Prostate gland (tissue), 2 donors: ENCODE data around the gene ZBTB8B. TPM values are rescaled to one million over a fixed set of nuclear protein-coding genes. Genes with fewer than 3 reads are reported as not detected.

Experiments used
- DNase-seq: peaks from one replicate; pipeline ENCODE4 v3.0.0-alpha.2; 2019; ENCODE audit warnings: low spot score
- H3K27ac ChIP-seq, 2 donors: fragments of 200-600 bp; sonication (generic); 2 replicates each; pipeline ENCODE4 v1.5.1; 2017 to 2019
- H3K27me3 ChIP-seq: fragments of 200-600 bp; sonication (generic); replicated peaks from 2 replicates; pipeline ENCODE4 v1.5.1; 2019; ENCODE audit not compliant: insufficient read depth
- H3K36me3 ChIP-seq, 2 donors: fragments of 200-600 bp; sonication (generic); 1 replicate in 1 of 2; 2 replicates in 1 of 2; pipeline versions ENCODE4 v1.5.1 to v1.8.1; 2017 to 2019
- H3K4me1 ChIP-seq: fragments of 200-600 bp; sonication (generic); replicated peaks from 2 replicates; pipeline ENCODE4 v1.5.1; 2019
- H3K4me3 ChIP-seq, 2 donors: fragments of 200-600 bp; sonication (generic); 2 replicates each; pipeline ENCODE4 v1.5.1; 2017 to 2019
- H3K9me3 ChIP-seq: fragments of 200-600 bp; sonication (generic); 2 replicates; pipeline ENCODE4 v1.5.1; 2017
- CTCF ChIP-seq, 4 experiments: fragments of 200-600 bp in 2 of 4; fragments of 450-650 bp in 2 of 4; sonication (generic) in 2 of 4; IDR thresholded peaks; 1 replicate in 3 of 4; 2 replicates in 1 of 4; pipeline ENCODE4 v1.5.1; 2016 to 2019; ENCODE audit warnings: antibody characterized with exemption in 4 of 4, mild to moderate bottlenecking in 2 of 4, moderate library complexity in 2 of 4
- POLR2A ChIP-seq: fragments of 450-650 bp; IDR thresholded peaks from one replicate; pipeline ENCODE4 v1.6.1; 2016; ENCODE audit warnings: antibody characterized with exemption, mild to moderate bottlenecking
- POLR2AphosphoS5 ChIP-seq: sonication (generic); formaldehyde crosslinking; IDR thresholded peaks from one replicate; pipeline ENCODE4 v1.6.1; 2017; ENCODE audit warnings: antibody characterized with exemption
- WGBS: methylation state at CpG from one replicate; pipeline ENCODE4 v1.1.5; 2018; 5-methylcytosine and 5-hydroxymethylcytosine counted together
- intact Hi-C: fragments of 100-400 bp; cut with DNase I; formaldehyde crosslinking; loops from one replicate; pipeline ENCODE4 v1.14.2; 2022
- total RNA-seq, 2 donors: library from RNA; depleted of rRNA; stranded (reverse); fragments of >200 nt; gene quantifications; one replicate each; pipeline ENCODE4 v1.1.0, GENCODE V29; 2016

ZBTB8B gene
- total RNA-seq, result under 1 TPM; 0.18 to 0.45 TPM

GRCh38 chr1:32464716-32465577 is at the start of gene ZBTB8B:
ZBTB8B (plus strand) TSS chr1:32465072; CDS start chr1:32470625, 5,553 bp downstream.
- peak; percentile 80 for DNase-seq
- Histone ChIP-seq H3K9me3 (no peaks in the 10 kb centered on the region), H3K4me1 (peaks cover 5% of the 10 kb centered on the region), H3K27ac (no peak within 1 kb of the TSS), H3K4me3 (peak within 1 kb of the TSS; percentile 24 to 41), H3K27me3 (no peaks in the 10 kb centered on the region), H3K36me3 (no peaks in the 10 kb centered on the region)
- intact Hi-C loops, result no loop called here
- under 1% methylated on average over 57 of the region's 66 CpGs for WGBS
- TF ChIP-seq CTCF (IDR thresholded peaks at IDR 0.05) (peak in 2 of 4 experiments; percentile 14 to 18), POLR2A (no peak), POLR2AphosphoS5 (peak; percentile 76)

GRCh38 chr1:32421775-32422174 is 43.1 kb upstream of the ZBTB8B start:
- intact Hi-C loops, result no loop called here
- Histone ChIP-seq H3K27me3 (no peaks in the 10 kb centered on the region), H3K36me3 (no peaks in the 10 kb centered on the region), H3K9me3 (no peaks in the 10 kb centered on the region), H3K4me1 (peaks cover 5% of the 10 kb centered on the region), H3K4me3 (no peak overlapping the region), H3K27ac (no peak overlapping the region)
- WGBS, result 88% methylated on average over 1 of the region's 1 CpG
- DNase-seq, result no peak
- no peak for TF ChIP-seq POLR2AphosphoS5
- TF ChIP-seq POLR2A, result no peak
- TF ChIP-seq CTCF (IDR thresholded peaks at IDR 0.05), result no peak

GRCh38 chr1:32426489-32427255 is 38.2 kb upstream of the ZBTB8B start:
- intact Hi-C loops, result no loop called here
- Histone ChIP-seq H3K27me3 (no peaks in the 10 kb centered on the region), H3K36me3 (no peaks in the 10 kb centered on the region), H3K4me1 (peaks cover 5% of the 10 kb centered on the region), H3K4me3 (peak overlapping the region; percentile 25 to 37), H3K9me3 (no peaks in the 10 kb centered on the region), H3K27ac (peak overlapping the region; percentile 34 to 38)
- 2% methylated on average over 36 of the region's 36 CpGs for WGBS
- DNase-seq, result peak; percentile 65
- TF ChIP-seq POLR2AphosphoS5 (no peak), CTCF (IDR thresholded peaks at IDR 0.05) (no peak), POLR2A (no peak)

- no peaks in the 10 kb centered on the region for H3K9me3 ChIP-seq
- H3K4me1 ChIP-seq, result peaks cover 5% of the 10 kb centered on the region
- intact Hi-C loops, result no loop called here
- H3K27ac ChIP-seq, result peak overlapping the region; percentile 34 to 38
- H3K36me3 ChIP-seq, result no peaks in the 10 kb centered on the region
- H3K27me3 ChIP-seq, result no peaks in the 10 kb centered on the region
- WGBS, result 43% methylated on average over 17 of the region's 17 CpGs
- TF ChIP-seq CTCF (IDR thresholded peaks at IDR 0.05), result no peak
- no peak for TF ChIP-seq POLR2A
- no peak for TF ChIP-seq POLR2AphosphoS5
- DNase-seq, result peak; percentile 34
- peak overlapping the region; percentile 25 to 37 for H3K4me3 ChIP-seq
These were observed 37.5 kb upstream of the ZBTB8B start for GRCh38 chr1:32427264-32427963.
